ENCODE results near the gene B3GNT2. TPM values are rescaled to one million over a fixed set of nuclear protein-coding genes. Genes with fewer than 3 reads are reported as not detected.

Gene B3GNT2
- total and polyA plus RNA-seq, 9 of the 15 experiments (the other 6 are each of a cell fraction or from before 2014, with no cell fraction given): 6.0 to 38.9 (median 25.0) TPM

DNA sequence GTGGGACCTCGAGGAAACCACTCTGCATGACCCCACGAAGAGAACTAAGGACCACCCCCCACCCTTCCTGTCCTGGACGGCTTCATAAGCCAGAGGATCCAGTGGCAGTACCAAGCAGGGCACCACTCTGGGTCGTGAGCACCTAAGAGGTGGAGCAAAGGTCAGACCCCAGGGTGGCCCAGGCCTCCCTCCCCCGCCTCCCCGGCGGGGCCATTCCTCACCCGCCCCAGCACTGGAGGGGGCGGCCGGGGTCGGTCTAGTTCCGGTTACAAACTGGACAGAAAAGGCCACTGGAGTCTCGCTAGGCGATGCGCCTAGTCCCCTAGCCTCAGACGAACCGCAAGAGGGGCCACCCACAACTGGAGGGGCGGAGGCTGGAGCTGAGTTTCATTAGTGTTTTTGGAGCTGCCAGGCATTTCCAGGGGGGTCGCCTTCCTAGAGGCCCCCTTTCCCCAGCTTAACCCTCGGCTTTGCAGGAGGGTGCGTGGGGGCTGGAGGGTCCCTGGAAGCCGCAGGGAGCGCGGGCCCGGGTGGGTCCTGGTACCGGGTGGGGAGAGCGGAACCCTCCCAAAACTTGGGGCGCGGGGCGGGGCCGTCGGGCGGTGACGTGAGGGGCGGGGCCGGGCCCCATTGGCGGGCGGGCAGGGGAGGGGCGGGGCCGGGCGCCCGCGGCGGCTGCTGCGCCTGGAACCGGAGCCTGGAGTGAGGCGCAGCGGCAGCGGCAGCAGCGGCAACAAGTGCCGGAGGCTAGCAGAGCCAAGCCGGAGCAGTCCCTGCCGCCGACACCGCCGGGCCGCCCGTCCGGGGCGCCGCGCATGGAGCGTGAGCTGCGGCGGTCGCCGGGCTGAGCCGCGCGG lies at the start of gene B3GNT2 (continued):
- TF ChIP-seq CBX1 (IDR thresholded peaks at IDR 0.05; ENCODE audit: low read depth): peak; percentile 71; the same call in 1 of the 2 replicates
- no peak for TF ChIP-seq ZKSCAN3 (CRISPR knock-in tag; IDR thresholded peaks at IDR 0.05)
- TF ChIP-seq CHD1 (IDR thresholded peaks at IDR 0.05; ENCODE audit: low read length): peak; percentile 75
- TF ChIP-seq, protein P1, sequence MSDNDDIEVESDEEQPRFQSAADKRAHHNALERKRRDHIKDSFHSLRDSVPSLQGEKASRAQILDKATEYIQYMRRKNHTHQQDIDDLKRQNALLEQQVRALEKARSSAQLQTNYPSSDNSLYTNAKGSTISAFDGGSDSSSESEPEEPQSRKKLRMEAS (CRISPR knock-in tag; IDR thresholded peaks at IDR 0.05): peak; percentile 22; the same call in 1 of the 2 replicates
- TF ChIP-seq, protein P2, sequence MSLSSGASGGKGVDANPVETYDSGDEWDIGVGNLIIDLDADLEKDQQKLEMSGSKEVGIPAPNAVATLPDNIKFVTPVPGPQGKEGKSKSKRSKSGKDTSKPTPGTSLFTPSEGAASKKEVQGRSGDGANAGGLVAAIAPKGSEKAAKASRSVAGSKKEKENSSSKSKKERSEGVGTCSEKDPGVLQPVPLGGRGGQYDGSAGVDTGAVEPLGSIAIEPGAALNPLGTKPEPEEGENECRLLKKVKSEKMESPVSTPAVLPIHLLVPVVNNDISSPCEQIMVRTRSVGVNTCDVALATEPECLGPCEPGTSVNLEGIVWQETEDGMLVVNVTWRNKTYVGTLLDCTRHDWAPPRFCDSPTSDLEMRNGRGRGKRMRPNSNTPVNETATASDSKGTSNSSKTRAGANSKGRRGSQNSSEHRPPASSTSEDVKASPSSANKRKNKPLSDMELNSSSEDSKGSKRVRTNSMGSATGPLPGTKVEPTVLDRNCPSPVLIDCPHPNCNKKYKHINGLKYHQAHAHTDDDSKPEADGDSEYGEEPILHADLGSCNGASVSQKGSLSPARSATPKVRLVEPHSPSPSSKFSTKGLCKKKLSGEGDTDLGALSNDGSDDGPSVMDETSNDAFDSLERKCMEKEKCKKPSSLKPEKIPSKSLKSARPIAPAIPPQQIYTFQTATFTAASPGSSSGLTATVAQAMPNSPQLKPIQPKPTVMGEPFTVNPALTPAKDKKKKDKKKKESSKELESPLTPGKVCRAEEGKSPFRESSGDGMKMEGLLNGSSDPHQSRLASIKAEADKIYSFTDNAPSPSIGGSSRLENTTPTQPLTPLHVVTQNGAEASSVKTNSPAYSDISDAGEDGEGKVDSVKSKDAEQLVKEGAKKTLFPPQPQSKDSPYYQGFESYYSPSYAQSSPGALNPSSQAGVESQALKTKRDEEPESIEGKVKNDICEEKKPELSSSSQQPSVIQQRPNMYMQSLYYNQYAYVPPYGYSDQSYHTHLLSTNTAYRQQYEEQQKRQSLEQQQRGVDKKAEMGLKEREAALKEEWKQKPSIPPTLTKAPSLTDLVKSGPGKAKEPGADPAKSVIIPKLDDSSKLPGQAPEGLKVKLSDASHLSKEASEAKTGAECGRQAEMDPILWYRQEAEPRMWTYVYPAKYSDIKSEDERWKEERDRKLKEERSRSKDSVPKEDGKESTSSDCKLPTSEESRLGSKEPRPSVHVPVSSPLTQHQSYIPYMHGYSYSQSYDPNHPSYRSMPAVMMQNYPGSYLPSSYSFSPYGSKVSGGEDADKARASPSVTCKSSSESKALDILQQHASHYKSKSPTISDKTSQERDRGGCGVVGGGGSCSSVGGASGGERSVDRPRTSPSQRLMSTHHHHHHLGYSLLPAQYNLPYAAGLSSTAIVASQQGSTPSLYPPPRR (CRISPR knock-in tag; IDR thresholded peaks at IDR 0.05; ENCODE audit: borderline replicate concordance): no peak
- TF ChIP-seq, protein P3, sequence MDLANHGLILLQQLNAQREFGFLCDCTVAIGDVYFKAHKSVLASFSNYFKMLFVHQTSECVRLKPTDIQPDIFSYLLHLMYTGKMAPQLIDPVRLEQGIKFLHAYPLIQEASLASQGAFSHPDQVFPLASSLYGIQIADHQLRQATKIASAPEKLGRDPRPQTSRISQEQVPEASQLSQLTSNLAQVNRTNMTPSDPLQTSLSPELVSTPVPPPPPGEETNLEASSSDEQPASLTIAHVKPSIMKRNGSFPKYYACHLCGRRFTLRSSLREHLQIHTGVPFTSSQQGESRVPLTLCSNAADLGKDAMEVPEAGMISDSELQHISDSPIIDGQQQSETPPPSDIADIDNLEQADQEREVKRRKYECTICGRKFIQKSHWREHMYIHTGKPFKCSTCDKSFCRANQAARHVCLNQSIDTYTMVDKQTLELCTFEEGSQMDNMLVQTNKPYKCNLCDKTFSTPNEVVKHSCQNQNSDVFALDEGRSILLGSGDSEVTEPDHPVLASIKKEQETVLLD (IDR thresholded peaks at IDR 0.05): no peak
- peak; percentile 61; the same call in 1 of the 2 replicates for TF ChIP-seq CREM (IDR thresholded peaks at IDR 0.05; ENCODE audit: low read depth)
- no peak for TF ChIP-seq SPI1 (IDR thresholded peaks at IDR 0.05; ENCODE audit: borderline replicate concordance, low read depth, low read length)
- TF ChIP-seq, protein P4, sequence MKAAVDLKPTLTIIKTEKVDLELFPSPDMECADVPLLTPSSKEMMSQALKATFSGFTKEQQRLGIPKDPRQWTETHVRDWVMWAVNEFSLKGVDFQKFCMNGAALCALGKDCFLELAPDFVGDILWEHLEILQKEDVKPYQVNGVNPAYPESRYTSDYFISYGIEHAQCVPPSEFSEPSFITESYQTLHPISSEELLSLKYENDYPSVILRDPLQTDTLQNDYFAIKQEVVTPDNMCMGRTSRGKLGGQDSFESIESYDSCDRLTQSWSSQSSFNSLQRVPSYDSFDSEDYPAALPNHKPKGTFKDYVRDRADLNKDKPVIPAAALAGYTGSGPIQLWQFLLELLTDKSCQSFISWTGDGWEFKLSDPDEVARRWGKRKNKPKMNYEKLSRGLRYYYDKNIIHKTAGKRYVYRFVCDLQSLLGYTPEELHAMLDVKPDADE (conservative IDR thresholded peaks at IDR 0.05; ENCODE audit: control insufficient read depth, low read depth, low read length): 0 out of 2 replicates have a peak, but pooled peaks have one; percentile 58
- TF ChIP-seq TCF7L2 (IDR thresholded peaks at IDR 0.05; ENCODE audit: low read depth, low read length): no peak
- peak; percentile 75 for TF ChIP-seq CCNT2 (IDR thresholded peaks at IDR 0.05; ENCODE audit: borderline replicate concordance, extremely low read depth, insufficient read length, low read depth, low read length)
- TF ChIP-seq ZNF316 (IDR thresholded peaks at IDR 0.05): no peak
- no peak for TF ChIP-seq NR4A1 (CRISPR knock-in tag; IDR thresholded peaks at IDR 0.05)
- no peak for TF ChIP-seq NR4A1 (tag; IDR thresholded peaks at IDR 0.05)
- no peak for TF ChIP-seq EZH2 (IDR thresholded peaks at IDR 0.05; ENCODE audit: borderline replicate concordance, low read depth, low read length)
- TF ChIP-seq KAT7 (CRISPR knock-in tag; IDR thresholded peaks at IDR 0.05; ENCODE audit: borderline replicate concordance): 0 out of 2 replicates have a peak, but pooled peaks have one; percentile 35
- peak; percentile 62 for TF ChIP-seq HNRNPLL (IDR thresholded peaks at IDR 0.05; ENCODE audit: low read depth, low read length, poor library complexity, severe bottlenecking)
- TF ChIP-seq BCL6 (CRISPR knock-in tag; IDR thresholded peaks at IDR 0.05): no peak
- TF ChIP-seq RBBP5 (IDR thresholded peaks at IDR 0.05; ENCODE audit: borderline replicate concordance, insufficient read depth, low read length, poor library complexity, severe bottlenecking): peak; percentile 94
- TF ChIP-seq TAF15 (IDR thresholded peaks at IDR 0.05; ENCODE audit: low read depth, low read length): no peak

Measured in K562 (cell line).